ENCODE measurements around the gene LRRC23.
"Not testable (repeated sequence)": the region's sequence is repeated elsewhere in the genome, so short reads cannot be mapped to it uniquely, and the experiment has no call there.

The LRRC23 gene

DNA sequence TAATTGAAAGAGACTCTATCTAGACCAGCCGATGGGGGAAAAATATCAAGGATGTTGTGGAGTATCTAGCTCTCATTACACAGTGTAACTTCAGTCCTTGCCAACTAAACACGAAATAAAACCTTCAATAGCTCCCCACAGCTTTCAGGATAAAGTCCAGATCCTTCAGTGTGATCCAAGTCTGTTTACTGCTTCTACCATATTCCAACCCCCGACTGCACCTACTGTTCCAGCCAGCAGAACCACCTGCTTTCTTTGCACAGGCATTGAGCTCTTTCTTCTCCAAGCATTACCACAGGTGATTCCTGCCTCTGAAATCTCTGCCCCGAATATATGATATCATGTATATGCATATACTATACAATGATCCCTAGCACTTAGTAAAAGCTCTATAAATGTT lies 2.2 kb upstream of the LRRC23 start:
- no peak for DNase-seq (ENCODE audit: low spot score)

DNA sequence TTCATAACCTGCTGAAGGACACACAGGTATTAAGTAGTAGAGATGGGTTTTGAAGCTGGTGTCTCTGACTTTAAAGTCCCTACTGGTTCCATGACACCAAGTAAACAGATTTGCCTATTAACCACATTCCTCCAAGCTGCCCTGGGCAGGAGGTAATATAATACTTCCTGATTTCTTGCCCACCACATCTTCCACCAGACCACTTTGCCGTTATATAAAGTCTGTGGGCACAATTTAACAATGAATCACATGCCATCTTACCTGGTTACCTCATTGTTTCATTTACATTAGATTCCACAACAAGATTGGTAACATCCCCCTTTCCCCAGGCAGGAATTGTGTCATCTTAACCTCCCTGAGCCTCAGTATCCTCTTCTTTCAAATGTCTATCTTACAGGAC lies 900 bp upstream of the LRRC23 start:
- DNase-seq (ENCODE audit: low spot score): no peak

GRCh38 chr12:6905414-6906040 lies 905 bp downstream of the LRRC23 start:
- DNase-seq (ENCODE audit: low spot score): no peak

GRCh38 chr12:6908141-6908540 lies 3.5 kb downstream of the LRRC23 start:
- not testable (repeated sequence) for DNase-seq (ENCODE audit: low spot score)

DNA sequence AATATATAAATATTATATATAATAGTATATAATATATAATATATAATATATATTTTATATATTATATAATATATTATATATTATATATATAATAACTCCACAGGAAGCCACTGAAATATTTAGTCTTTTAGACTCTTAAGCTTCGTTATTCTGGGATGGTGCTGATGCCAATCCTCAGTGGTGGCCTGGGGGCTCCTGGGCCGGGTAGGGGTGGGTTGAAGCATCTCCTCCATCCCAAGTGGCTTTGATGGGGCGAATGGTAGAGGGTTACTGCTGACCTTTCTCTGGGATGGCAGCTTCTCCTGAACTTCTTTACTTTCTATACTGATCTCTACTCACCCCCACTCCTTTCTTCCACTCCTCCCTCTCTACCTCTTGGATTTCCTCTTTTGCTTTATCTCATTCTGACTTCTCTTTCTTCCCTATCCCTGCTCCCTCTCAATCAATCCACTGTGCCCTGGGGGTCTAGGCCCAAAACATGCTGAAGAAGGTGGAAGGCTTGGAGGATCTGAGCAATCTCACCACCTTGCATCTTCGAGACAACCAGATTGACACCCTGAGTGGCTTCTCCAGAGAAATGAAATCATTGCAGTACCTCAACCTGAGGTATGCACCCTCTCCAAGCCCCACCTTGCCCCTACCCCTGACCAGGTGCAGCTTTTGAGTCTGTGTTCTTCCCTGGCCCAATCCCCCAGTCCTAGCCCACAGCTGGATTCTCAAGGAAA lies 5.0 kb downstream of the LRRC23 start:
- DNase-seq (ENCODE audit: low spot score): no peak

DNA sequence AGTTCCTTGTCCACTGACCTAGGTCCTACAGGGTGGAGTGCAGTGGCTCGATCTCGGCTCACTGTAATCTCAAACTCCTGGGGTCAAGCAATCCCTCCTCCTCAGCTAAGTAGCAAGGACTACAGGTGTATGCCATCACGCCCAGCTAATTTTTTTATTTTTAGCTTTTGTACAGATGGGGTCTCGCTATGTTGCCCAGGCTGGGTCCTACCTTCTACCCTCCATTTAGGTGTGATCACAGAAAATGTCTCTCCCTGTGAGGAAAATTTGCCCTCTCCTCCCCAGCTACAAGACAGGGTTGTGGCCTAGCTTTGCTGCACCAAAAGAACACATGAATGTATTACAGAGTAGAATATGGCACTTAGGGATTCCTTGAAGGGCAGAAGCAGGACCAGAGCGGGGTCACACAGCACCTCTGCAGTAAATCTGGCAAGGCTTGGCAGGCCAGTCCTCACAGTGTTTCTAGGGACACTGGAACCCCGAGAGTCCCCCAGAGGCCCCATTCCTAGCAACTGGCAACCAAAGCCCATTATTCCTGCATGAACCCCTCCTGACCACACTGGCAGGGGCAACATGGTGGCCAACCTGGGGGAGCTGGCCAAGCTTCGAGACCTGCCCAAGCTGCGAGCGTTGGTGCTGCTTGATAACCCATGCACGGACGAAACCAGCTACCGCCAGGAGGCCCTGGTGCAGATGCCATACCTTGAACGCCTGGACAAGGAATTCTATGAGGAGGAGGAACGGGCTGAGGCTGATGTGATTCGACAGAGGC lies 7.7 kb downstream of the LRRC23 start:
- no peak for DNase-seq (ENCODE audit: low spot score)

DNA sequence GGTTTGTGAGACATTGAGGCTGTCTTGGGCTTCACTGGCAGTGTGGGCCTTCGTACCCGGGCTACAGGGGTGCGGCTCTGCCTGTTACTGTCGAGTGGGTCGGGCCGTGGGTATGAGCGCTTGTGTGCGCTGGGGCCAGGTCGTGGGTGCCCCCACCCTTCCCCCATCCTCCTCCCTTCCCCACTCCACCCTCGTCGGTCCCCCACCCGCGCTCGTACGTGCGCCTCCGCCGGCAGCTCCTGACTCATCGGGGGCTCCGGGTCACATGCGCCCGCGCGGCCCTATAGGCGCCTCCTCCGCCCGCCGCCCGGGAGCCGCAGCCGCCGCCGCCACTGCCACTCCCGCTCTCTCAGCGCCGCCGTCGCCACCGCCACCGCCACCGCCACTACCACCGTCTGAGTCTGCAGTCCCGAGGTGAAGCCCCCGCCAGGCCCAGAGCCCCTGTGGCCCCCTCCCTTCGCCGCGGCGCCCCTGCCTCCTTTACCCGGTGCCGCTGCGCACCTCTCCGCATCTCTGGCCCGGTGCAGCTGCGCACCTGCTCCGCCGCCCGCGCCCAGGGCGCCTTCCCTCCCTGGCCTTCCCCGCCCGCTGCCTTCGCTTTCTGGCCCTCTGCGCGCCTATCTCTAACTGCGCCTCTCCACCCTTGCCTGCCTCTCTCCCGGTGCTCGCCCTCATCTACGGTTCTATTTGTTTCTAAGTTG lies 9.8 kb downstream of the LRRC23 start, which contains the start of gene ENO2:
Gene ENO2 (plus strand): TSS at position 335 of the 701 bp plus-strand sequence. CDS start 1,253 bp downstream, outside the sequence.
- DNase-seq (ENCODE audit: low spot score): peak; percentile 89

GRCh38 chr12:6914947-6915788 lies 10.5 kb downstream of the LRRC23 start:
- no peak for DNase-seq (ENCODE audit: low spot score)

DNA sequence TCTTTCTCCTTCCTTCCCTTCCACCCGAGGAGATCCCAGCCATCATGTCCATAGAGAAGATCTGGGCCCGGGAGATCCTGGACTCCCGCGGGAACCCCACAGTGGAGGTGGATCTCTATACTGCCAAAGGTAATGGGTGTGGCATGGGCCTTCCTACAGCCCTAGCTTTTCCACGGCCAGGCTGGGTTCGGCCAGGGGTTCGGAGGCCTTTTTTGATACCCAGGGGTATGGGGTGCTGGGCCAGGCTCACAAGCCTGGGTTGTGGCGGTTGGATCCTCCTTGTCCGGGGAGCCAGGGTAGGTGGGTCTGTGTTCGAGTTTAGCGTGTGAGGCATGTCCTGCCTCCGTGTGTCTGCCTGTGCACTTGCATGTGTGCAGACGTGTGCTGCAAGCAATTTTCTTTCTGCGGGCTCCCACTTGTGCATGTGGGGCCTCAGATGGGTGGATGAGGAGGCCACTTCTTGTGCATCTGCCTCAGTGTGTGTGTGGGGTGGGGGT lies 11.2 kb downstream of the LRRC23 start:
- no peak for DNase-seq (ENCODE audit: low spot score)

- DNase-seq (ENCODE audit: low spot score): no peak
These were observed 12.0 kb downstream of the LRRC23 start for GRCh38 chr12:6916426-6917200.

DNA sequence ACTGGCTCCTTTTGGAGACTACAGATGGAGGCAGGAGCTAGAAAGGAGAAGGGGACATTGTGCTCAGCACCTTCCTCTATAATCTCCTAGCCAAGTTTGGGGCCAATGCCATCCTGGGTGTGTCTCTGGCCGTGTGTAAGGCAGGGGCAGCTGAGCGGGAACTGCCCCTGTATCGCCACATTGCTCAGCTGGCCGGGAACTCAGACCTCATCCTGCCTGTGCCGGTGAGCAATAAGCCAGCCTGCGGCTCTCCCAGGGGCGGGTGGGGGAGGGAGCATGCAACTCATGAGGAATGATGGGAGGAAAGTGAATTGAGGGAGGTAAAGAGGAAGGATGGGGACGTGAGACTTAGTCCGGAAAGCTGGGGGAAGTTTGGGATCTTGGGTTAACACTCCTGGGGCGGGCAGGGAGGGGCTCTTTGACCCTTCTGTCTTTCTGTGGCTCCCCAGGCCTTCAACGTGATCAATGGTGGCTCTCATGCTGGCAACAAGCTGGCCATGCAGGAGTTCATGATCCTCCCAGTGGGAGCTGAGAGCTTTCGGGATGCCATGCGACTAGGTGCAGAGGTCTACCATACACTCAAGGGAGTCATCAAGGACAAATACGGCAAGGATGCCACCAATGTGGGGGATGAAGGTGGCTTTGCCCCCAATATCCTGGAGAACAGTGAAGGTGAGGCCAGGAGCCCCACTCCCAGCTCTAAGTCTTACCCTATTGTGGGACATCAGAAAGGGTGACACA lies 13.0 kb downstream of the LRRC23 start:
- DNase-seq (ENCODE audit: low spot score): no peak

DNA sequence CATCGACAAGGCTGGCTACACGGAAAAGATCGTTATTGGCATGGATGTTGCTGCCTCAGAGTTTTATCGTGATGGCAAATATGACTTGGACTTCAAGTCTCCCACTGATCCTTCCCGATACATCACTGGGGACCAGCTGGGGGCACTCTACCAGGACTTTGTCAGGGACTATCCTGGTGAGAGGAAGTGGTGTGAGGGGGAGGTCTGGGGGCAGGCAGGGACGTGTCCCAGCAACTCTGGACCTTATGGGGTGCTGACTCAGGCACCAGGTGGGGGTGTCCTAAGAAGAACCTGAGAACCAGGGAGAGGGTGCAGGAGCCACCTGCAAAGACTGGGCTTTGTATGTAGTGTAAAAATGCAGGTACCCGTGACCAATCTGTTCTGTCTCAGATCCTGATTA lies 15.0 kb downstream of the LRRC23 start:
- DNase-seq (ENCODE audit: low spot score): no peak

DNA sequence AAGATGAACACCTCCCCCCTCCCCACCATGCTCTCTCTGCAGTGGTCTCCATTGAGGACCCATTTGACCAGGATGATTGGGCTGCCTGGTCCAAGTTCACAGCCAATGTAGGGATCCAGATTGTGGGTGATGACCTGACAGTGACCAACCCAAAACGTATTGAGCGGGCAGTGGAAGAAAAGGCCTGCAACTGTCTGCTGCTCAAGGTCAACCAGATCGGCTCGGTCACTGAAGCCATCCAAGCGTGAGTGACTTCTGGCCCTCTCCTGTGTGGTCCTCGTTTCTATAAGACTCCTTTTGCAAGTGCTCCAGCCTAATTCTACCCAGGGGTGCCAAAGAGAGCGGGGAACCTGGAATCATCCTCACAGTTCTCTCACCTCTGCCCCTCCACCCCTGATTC lies 16.9 kb downstream of the LRRC23 start:
- DNase-seq (ENCODE audit: low spot score): no peak

GRCh38 chr12:6921996-6922946 lies 17.6 kb downstream of the LRRC23 start:
- no peak for DNase-seq (ENCODE audit: low spot score)

- DNase-seq (ENCODE audit: low spot score): no peak
These were observed 18.5 kb downstream of the LRRC23 start for GRCh38 chr12:6923003-6923732.

- no peak for DNase-seq (ENCODE audit: low spot score)
These were observed 19.2 kb downstream of the LRRC23 start for GRCh38 chr12:6923851-6924250.

DNA sequence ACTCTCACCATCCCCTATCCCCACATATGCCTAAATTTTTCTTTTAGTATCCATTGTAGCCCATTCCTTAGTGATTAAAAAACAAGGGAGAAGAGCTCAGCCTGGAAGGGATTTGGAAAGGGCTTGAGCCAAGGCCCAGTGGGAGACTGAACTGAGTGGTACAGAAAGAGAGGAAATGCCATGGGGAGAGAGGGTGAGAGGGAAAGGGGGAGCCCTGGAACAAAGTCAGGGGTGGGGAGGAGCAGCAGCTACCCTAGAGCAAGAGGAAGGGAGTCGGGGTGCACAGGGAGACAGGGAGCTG lies 20.6 kb downstream of the LRRC23 start:
- DNase-seq (ENCODE audit: low spot score): no peak
